ENCODE measurements around the gene TET2. TPM values are rescaled to one million over a fixed set of nuclear protein-coding genes. Genes with fewer than 3 reads are reported as not detected.

Gene TET2
- total and polyA plus RNA-seq, 2 of the 4 experiments (the other 2 are of a cell fraction): 5.6 to 25.3 TPM

DNA sequence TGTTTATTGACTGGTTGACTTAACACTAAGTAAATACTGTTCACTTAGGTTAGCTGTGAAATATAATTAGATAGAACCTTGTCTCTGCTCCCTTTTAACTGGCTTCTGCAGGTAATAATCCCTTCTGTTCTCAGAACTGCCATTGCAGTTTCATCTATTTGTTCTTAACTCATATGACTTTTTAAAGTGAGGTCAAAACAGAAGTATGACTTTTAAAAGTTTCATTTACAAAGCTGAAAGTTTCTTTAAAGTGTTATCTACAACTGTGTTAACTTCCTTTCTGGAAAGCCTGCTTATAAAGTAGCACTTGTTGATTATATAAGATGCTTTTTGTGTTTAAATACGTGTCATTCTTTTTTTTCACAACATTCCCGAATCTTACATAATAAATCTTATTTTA, 127.4 kb downstream of the TET2 start:
- WGBS, 2 experiments (ENCODE audit: extremely low coverage in 2 of 2, insufficient read length in 1 of 2): no CpG with 5 or more reads among the region's 2 CpGs
- H4K8ac ChIP-seq (ENCODE audit: low read depth in 2 of 2, low read length in 2 of 2): no peak overlapping the region
- no peaks in the 10 kb centered on the region for H4K20me1 ChIP-seq (ENCODE audit: insufficient read depth, low read length)
- H2BK15ac ChIP-seq (ENCODE audit: low read depth, low read length): no peak overlapping the region
- H3K9ac ChIP-seq (ENCODE audit: low read depth, low read length): no peak overlapping the region
- H4K5ac ChIP-seq (ENCODE audit: low read depth, low read length): no peak overlapping the region
- no peak overlapping the region for H2AK5ac ChIP-seq (ENCODE audit: low read depth, low read length)
- H3K27me3 ChIP-seq (ENCODE audit: control insufficient read depth, insufficient read depth, low read length): no peaks in the 10 kb centered on the region
- no peak overlapping the region for H3K4ac ChIP-seq (ENCODE audit: low read depth, low read length)
- no peak overlapping the region for H3K14ac ChIP-seq (replicated peaks; ENCODE audit: low read depth, low read length)
- no peak overlapping the region for H3K56ac ChIP-seq (ENCODE audit: extremely low read depth, insufficient read depth, low read length)
- intact Hi-C loops (cut with micrococcal nuclease): no loop called here
- ChIA-PET POLR2A (ENCODE audit: unreplicated experiment) (interaction anchor here (0.6 kb wide), 1 partner anchor 1012 kb away, joined by 3 read pairs; no protein-coding TSS in a partner anchor), CTCF (no interaction called here)
- no peaks in the 10 kb centered on the region for H3K4me1 ChIP-seq (ENCODE audit: control insufficient read depth, insufficient read depth, low read length)
- H2BK5ac ChIP-seq (ENCODE audit: low read depth, low read length, poor library complexity, severe bottlenecking): no peak overlapping the region
- no peaks in the 10 kb centered on the region for H3K79me1 ChIP-seq (ENCODE audit: low read depth in 1 of 2, low read length in 2 of 2)
- peaks cover 3% of the 10 kb centered on the region; the same call in 1 of the 2 replicates for H3K9me1 ChIP-seq (ENCODE audit: insufficient read depth, low read length)
- BruUV-seq (replicated peaks): no TSS peak
- no peaks in the 10 kb centered on the region for H3K9me3 ChIP-seq (ENCODE audit: control insufficient read depth, insufficient read depth, low read length)
- dilution Hi-C loops (cut with HindIII; ENCODE audit: low sequenced_read_pairs, unreplicated experiment): no loop called here
- no peak overlapping the region for H2AFZ ChIP-seq (replicated peaks; ENCODE audit: low read length, poor library complexity)
- H3K36me3 ChIP-seq (ENCODE audit: control insufficient read depth, insufficient read depth, low read length): peaks cover 32% of the 10 kb centered on the region
- no peak overlapping the region for H2BK120ac ChIP-seq (ENCODE audit: low read depth, low read length)
- DNase-seq: no peak
- H3K27ac ChIP-seq (ENCODE audit: insufficient read depth, low read length): no peak overlapping the region
- no peak overlapping the region for H3K18ac ChIP-seq (ENCODE audit: low read depth, low read length)
- H2BK20ac ChIP-seq (ENCODE audit: low read depth, low read length): no peak overlapping the region
- no peak for ATAC-seq (ENCODE audit: low read depth)
- no peak overlapping the region for H3K4me2 ChIP-seq (ENCODE audit: low read depth, low read length)
- in situ Hi-C loops (cut with MboI; ENCODE audit: low sequenced_read_pairs): no loop called here
- TF ChIP-seq BHLHE40 (IDR thresholded peaks at IDR 0.05; ENCODE audit: low read depth, low read length): no peak
- no peak for TF ChIP-seq NFE2L2 (IDR thresholded peaks at IDR 0.05; ENCODE audit: low read depth, low read length)
- no peak for TF ChIP-seq POLR2A (IDR thresholded peaks at IDR 0.05; ENCODE audit: low read depth, low read length)
- TF ChIP-seq ELK1 (IDR thresholded peaks at IDR 0.05; ENCODE audit: borderline replicate concordance, low read depth, low read length): no peak
- TF ChIP-seq SMC3 (IDR thresholded peaks at IDR 0.05; ENCODE audit: low read depth, low read length): no peak
- no peak for TF ChIP-seq MAZ (IDR thresholded peaks at IDR 0.05; ENCODE audit: borderline replicate concordance, low read depth, low read length)
- no peak for TF ChIP-seq CHD1 (IDR thresholded peaks at IDR 0.05; ENCODE audit: low read depth, low read length)
- TF ChIP-seq CTCF (conservative IDR thresholded peaks at IDR 0.05; ENCODE audit: low read depth, low read length): no peak
- no peak for TF ChIP-seq RAD21 (IDR thresholded peaks at IDR 0.05; ENCODE audit: low read length)
- no peak for TF ChIP-seq FOS (IDR thresholded peaks at IDR 0.05; ENCODE audit: low read depth, low read length)
- no peak for TF ChIP-seq RCOR1 (IDR thresholded peaks at IDR 0.05; ENCODE audit: insufficient replicate concordance, low read length)
- no peak for TF ChIP-seq MAFK (IDR thresholded peaks at IDR 0.05; ENCODE audit: low read depth, low read length)
- no peak for TF ChIP-seq MXI1 (IDR thresholded peaks at IDR 0.05; ENCODE audit: borderline replicate concordance, low read depth, low read length)
- TF ChIP-seq CEBPB (IDR thresholded peaks at IDR 0.05; ENCODE audit: low read depth, low read length): no peak
- H2AK9ac ChIP-seq (replicated peaks; ENCODE audit: low read depth, low read length, poor library complexity): no peak overlapping the region
- no peak overlapping the region for H3K23ac ChIP-seq (ENCODE audit: low read depth, low read length)
- H4K91ac ChIP-seq (ENCODE audit: insufficient read depth, low read depth, low read length): no peak overlapping the region
- H3K4me3 ChIP-seq (ENCODE audit: insufficient read depth, low read depth, low read length): no peak overlapping the region
